ENCODE data around the gene SPATA31D3.
"Not testable (repeated sequence)": the region's sequence is repeated elsewhere in the genome, so short reads cannot be mapped to it uniquely, and the experiment has no call there.

Gene SPATA31D3

GRCh38 chr9:81976351-81976750 is 33.1 kb downstream of the SPATA31D3 start:
- DNase-seq (ENCODE audit: low spot score): no peak

- no peak for DNase-seq (ENCODE audit: low spot score)
Measured at GRCh38 chr9:81979196-81979595, 35.9 kb downstream of the SPATA31D3 start.

DNA sequence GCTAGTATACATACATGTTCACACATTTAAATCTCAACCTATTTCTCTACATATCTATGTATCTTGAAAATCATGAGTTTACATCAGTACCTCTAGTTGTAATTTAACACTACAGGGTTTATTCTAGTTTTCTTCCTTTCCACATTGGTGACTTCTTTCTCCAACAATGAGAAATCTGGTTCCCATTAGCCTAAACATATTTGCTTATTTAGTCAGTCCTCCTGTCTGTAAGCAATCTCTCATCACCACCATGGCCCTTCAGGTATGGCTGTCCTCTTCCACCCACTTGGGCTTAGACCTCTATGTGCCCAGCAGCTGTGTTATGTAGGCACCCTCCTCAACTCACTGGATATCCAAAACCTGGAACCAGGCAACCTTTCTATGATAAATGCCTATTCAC is 37.3 kb downstream of the SPATA31D3 start:
- no peak for DNase-seq (ENCODE audit: low spot score)

DNA sequence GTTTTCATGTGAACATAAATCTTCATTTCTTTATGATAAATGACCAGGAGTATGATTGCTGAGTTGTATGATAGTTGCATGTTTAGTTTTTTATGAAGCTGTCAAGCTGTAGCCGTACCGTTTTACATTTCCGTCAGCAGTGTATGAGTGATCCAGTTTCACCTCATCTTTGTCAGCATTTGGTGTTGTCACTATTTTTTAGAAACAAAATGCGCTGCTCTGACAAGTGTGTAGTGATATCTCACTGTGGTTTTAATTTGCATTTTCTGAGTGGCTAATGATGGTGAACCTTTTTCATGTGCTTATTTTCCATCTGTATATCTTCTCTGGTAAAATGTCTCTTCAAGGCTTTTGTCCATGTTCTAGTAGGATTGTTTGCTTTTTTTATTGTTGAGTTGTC is 38.6 kb downstream of the SPATA31D3 start:
- DNase-seq (ENCODE audit: low spot score): no peak

DNA sequence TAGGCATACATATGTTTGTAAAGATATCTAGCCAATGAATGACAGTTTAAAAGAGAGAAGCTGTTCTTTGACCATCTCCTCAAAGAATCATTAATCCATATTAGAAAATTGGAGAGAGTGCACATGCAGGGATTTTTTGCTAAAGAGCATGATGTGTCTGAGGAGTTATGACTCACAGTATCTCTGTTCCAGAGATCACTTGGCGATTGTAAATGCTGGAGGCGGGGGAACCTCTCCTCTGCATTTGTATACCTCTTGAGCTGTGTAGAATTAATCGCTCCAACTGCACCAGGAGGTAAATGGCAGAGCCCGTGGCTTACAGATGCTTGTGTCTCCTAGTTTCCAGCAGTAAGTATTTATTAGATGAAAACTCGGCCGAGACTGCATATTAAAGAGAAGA is 41.6 kb downstream of the SPATA31D3 start:
- DNase-seq (ENCODE audit: low spot score): no peak

GRCh38 chr9:81986051-81986450 is 42.8 kb downstream of the SPATA31D3 start:
- no peak for DNase-seq (ENCODE audit: low spot score)

DNA sequence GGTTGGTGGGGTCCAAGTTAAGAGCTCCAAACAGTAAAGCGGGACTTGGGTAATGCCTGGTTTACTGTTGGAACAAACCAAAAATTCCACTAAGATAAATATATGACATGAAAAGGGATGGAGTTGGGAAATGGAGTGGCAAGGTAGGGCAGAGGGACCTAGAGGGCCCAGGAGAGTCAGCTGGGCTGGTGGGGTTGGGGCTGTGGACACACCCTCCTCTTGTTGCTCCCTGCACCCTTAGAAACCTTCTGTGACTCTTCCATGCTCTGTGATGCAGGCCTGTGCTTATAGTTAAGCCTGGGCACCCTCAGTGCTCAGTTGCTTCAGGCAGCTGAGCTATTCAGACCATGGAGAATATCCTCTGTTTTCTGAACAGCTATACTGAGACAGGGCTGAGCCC is 45.2 kb downstream of the SPATA31D3 start, which contains the start of gene SPATA31D1:
TSS of gene SPATA31D1 (plus strand) at position 301 of the 400 bp plus-strand sequence. CDS start at position 348, 47 bp downstream.
- not testable (repeated sequence) for DNase-seq (ENCODE audit: low spot score)

DNA sequence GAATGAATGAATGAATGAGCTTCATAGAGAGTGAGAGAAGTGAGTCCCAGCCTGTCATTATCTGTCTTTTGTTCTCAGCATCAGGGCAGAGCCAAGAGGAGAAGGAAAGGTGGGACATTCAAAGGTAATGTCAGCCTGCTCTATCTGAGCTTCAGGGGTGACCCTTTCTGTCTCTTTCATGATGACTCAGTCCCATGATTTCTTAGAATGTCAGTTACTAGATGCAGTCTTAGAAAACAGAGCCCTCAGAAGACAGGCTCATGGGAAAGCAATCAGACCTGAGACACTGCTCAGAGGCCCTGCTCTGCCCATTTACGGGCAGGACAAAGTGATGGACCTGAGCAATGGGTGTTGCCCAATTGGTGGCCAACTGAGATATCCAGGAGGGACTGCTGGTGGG is 46.4 kb downstream of the SPATA31D3 start:
- DNase-seq (ENCODE audit: low spot score): no peak

DNA sequence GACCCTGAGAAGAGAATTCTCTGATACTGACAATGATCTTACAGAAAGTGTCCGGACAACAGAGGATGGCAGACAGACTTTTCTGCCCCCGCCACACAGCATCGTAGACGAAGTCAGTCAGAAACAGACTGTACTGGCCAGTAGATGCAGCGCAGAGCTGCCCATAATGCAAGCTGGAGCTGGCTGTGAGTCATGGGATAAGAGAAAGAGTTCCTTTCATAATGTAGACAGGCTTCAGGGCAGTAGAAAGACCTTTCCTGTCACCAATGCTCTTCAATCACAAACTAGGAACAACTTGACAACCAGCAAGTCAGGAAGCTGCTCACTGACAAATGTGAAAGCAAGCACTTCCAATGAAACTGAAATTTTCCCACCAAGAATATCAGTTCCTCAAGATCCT is 50.4 kb downstream of the SPATA31D3 start:
- DNase-seq (ENCODE audit: low spot score): no peak
